Measurements from ENCODE around the gene NAE1. TPM values are rescaled to one million over a fixed set of nuclear protein-coding genes. Genes with fewer than 3 reads are reported as not detected.

NAE1 gene
- total RNA-seq, 4 donors from 2014 or later: 29.1 to 57.0 (median 34.8) TPM

GRCh38 chr16:66776457-66776856, 54.3 kb downstream of the NAE1 start:
- DNase-seq (no peak), ATAC-seq (no peak)
- TF ChIP-seq, protein P1, sequence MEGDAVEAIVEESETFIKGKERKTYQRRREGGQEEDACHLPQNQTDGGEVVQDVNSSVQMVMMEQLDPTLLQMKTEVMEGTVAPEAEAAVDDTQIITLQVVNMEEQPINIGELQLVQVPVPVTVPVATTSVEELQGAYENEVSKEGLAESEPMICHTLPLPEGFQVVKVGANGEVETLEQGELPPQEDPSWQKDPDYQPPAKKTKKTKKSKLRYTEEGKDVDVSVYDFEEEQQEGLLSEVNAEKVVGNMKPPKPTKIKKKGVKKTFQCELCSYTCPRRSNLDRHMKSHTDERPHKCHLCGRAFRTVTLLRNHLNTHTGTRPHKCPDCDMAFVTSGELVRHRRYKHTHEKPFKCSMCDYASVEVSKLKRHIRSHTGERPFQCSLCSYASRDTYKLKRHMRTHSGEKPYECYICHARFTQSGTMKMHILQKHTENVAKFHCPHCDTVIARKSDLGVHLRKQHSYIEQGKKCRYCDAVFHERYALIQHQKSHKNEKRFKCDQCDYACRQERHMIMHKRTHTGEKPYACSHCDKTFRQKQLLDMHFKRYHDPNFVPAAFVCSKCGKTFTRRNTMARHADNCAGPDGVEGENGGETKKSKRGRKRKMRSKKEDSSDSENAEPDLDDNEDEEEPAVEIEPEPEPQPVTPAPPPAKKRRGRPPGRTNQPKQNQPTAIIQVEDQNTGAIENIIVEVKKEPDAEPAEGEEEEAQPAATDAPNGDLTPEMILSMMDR (IDR thresholded peaks at IDR 0.05 in 4 of 5, conservative IDR thresholded peaks at IDR 0.05 in 1 of 5): no peak
- TF ChIP-seq POLR2A (IDR thresholded peaks at IDR 0.05): no peak
- in situ Hi-C loops (cut with MboI; ENCODE audit: low sequenced_read_pairs in 4 of 4): no loop called here
- Histone ChIP-seq H3K4me3 (no peak overlapping the region), H3K36me3 (no peaks in the 10 kb centered on the region), H3K4me1 (no peaks in the 10 kb centered on the region), H3K27me3 (no peaks in the 10 kb centered on the region), H3K9me3 (no peaks in the 10 kb centered on the region), H3K27ac (no peak overlapping the region)
- intact Hi-C loops (cut with DNase I; ENCODE audit: low total_unique reads): no loop called here

DNA sequence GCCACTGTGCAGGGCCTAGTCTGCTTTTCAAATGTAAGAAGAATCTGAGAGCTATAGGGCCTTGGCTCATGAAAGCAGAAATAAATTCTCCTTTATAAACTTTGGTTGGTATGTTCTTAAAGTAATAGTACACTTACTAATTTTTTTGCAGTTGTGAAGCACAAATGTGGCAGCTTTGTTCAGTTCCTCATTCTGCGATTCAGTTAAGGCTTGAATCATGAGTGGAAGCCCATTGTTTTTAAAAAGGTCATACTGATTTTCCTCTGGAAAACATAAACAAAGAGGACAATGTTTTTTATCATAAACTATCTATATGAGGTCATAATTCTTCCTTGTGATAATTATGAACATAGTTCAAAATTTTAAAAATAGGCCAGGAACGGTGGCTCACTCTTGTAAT, 55.8 kb downstream of the NAE1 start:
- Histone ChIP-seq H3K36me3 (no peaks in the 10 kb centered on the region), H3K9me3 (no peaks in the 10 kb centered on the region), H3K27me3 (no peaks in the 10 kb centered on the region), H3K4me1 (no peaks in the 10 kb centered on the region), H3K4me3 (no peak overlapping the region), H3K27ac (no peak overlapping the region)
- in situ Hi-C loops (cut with MboI; ENCODE audit: low sequenced_read_pairs in 4 of 4) (no loop called here), intact Hi-C loops (cut with DNase I; ENCODE audit: low total_unique reads) (no loop called here)
- no peak for ATAC-seq
- DNase-seq: no peak
- TF ChIP-seq, protein P1 (IDR thresholded peaks at IDR 0.05 in 4 of 5, conservative IDR thresholded peaks at IDR 0.05 in 1 of 5): no peak
- no peak for TF ChIP-seq POLR2A (IDR thresholded peaks at IDR 0.05)

DNA sequence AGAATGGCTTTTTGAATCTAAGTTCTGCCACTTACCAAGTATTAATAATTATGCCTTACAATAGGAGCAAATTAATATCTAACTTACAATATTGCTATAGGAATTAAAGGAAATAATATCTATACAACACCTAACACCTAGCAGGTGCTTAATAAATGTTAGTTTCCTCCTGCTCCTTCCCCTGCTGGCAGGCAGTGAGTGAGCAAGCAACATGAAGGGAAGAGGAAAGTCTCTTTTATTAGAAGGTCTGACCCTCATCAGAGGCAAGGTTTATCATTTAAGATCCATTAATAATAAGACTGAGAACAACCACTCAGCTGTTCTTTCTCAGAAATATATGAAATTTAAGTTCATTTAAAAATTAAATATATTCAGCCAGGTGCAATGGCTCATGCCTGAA, 72.7 kb downstream of the NAE1 start:
- H3K27ac ChIP-seq: no peak overlapping the region
- intact Hi-C loops (cut with DNase I; ENCODE audit: low total_unique reads) (no loop called here), in situ Hi-C loops (cut with MboI; ENCODE audit: low sequenced_read_pairs in 4 of 4) (no loop called here)
- no peak for TF ChIP-seq POLR2A (IDR thresholded peaks at IDR 0.05)
- TF ChIP-seq, protein P1 (IDR thresholded peaks at IDR 0.05 in 4 of 5, conservative IDR thresholded peaks at IDR 0.05 in 1 of 5): no peak
- no peaks in the 10 kb centered on the region for H3K9me3 ChIP-seq
- DNase-seq: no peak
- ATAC-seq: no peak
- no peaks in the 10 kb centered on the region for H3K27me3 ChIP-seq
- no peaks in the 10 kb centered on the region for H3K36me3 ChIP-seq
- H3K4me3 ChIP-seq: no peak overlapping the region
- H3K4me1 ChIP-seq: no peaks in the 10 kb centered on the region

GRCh38 chr16:66754819-66755218, 76.0 kb downstream of the NAE1 start:
- TF ChIP-seq POLR2A (IDR thresholded peaks at IDR 0.05): no peak
- TF ChIP-seq, protein P1 (IDR thresholded peaks at IDR 0.05 in 4 of 5, conservative IDR thresholded peaks at IDR 0.05 in 1 of 5): no peak
- in situ Hi-C loops (cut with MboI; ENCODE audit: low sequenced_read_pairs in 4 of 4) (no loop called here), intact Hi-C loops (cut with DNase I; ENCODE audit: low total_unique reads) (no loop called here)
- H3K4me3 ChIP-seq: no peak overlapping the region
- H3K36me3 ChIP-seq: no peaks in the 10 kb centered on the region
- no peak for DNase-seq
- ATAC-seq: no peak
- no peaks in the 10 kb centered on the region for H3K9me3 ChIP-seq
- no peak overlapping the region for H3K27ac ChIP-seq
- peaks cover 9 to 14% of the 10 kb centered on the region in 2 donors for H3K4me1 ChIP-seq
- H3K27me3 ChIP-seq: no peaks in the 10 kb centered on the region

- DNase-seq (no peak), ATAC-seq (no peak)
- Histone ChIP-seq H3K4me1 (peaks cover 15 to 20% of the 10 kb centered on the region in 2 donors), H3K9me3 (no peaks in the 10 kb centered on the region), H3K27me3 (no peaks in the 10 kb centered on the region), H3K27ac (no peak overlapping the region), H3K4me3 (no peak overlapping the region), H3K36me3 (peaks cover 0 to 3% of the 10 kb centered on the region in 2 donors)
- no peak for TF ChIP-seq POLR2A (IDR thresholded peaks at IDR 0.05)
- TF ChIP-seq, protein P1 (IDR thresholded peaks at IDR 0.05 in 4 of 5, conservative IDR thresholded peaks at IDR 0.05 in 1 of 5): no peak
- intact Hi-C loops (cut with DNase I; ENCODE audit: low total_unique reads): no loop called here
- in situ Hi-C loops (cut with MboI; ENCODE audit: low sequenced_read_pairs in 4 of 4): no loop called here
These were observed 76.6 kb downstream of the NAE1 start for GRCh38 chr16:66754211-66754610.

Measured in gastrocnemius medialis (tissue), 4 donors.